ENCODE data around the gene FXYD7.

Gene FXYD7

GRCh38 chr19:35140962-35141836, 1.9 kb upstream of the FXYD7 start (continued):
- TF ChIP-seq PRDM10 (tag by site-specific recombination; IDR thresholded peaks at IDR 0.05): peak; percentile 22; the same call in 1 of the 2 replicates
- no peak for TF ChIP-seq REST (tag by site-specific recombination; IDR thresholded peaks at IDR 0.05)
- TF ChIP-seq ZNF645 (tag by site-specific recombination; IDR thresholded peaks at IDR 0.05): peak; percentile 89
- TF ChIP-seq ZNF76 (tag by site-specific recombination; IDR thresholded peaks at IDR 0.05; ENCODE audit: borderline replicate concordance, low read depth): 0 out of 2 replicates have a peak, but pooled peaks have one; percentile 31
- 0 out of 2 replicates have a peak, but pooled peaks have one; percentile 8 for TF ChIP-seq IKZF3 (tag by site-specific recombination; IDR thresholded peaks at IDR 0.05)
- no peak for TF ChIP-seq BCL11A (tag by site-specific recombination; IDR thresholded peaks at IDR 0.05; ENCODE audit: low read depth)

DNA sequence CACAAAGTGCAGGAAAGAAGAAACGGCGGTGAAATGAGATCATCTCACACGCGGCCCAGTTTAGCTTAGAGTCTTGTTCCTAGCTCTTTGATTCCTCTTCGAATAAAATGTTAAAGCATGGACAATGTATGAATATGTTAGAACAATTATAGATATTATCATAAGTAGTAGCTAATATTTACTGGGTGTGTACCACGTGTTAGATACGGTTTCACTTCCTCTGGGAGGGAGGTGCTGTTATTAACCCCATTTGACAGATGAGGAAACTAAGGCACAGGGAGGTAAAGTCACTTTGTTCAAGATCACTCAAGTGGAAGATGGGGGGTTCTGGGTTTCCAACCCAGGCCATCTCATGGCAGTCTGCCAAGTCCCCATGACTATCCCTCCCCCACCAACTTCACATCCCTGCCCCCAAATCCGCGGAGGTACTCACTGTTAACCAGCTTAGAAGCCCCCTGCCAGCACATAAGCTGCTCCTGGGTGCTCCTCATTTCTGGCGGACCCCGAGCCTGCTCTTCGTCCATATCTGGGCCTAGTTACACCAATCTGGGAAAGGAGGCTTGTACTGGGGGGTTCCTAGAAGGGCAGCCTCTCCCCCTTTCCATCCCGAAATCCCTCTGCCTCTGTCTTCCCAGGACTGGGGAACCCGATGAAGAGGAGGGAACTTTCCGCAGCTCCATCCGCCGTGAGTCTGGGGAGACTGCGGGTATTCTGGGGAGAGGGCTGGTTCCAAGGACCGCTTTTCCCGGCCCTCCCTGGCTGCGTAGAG, 1.0 kb upstream of the FXYD7 start:
- Histone ChIP-seq H3K4me1 (ENCODE audit: control insufficient read depth, insufficient read depth, low read length) (peaks cover 31% of the 10 kb centered on the region), H3K27ac (ENCODE audit: extremely low read depth, low read depth, low read length) (no peak overlapping the region), H3K9me3 (ENCODE audit: control insufficient read depth, insufficient read depth, low read depth, low read length) (no peaks in the 10 kb centered on the region), H3K36me3 (ENCODE audit: control insufficient read depth in 2 of 2, insufficient read depth in 1 of 2, low read length in 2 of 2) (no peaks in the 10 kb centered on the region; a peak in 1 of 3 replicates), H3K4me3 (ENCODE audit: low read depth, low read length) (no peak overlapping the region)
- CTCF ChIA-PET: interaction anchor here (0.5 to 4.7 kb wide), 72 partner anchors 8 to 1376 kb away, joined by 3 to 82 read pairs (median 5); partner anchors contain the start of genes FAM187B, FXYD3, FXYD5 and ZNF792
- 0 out of 2 replicates have a peak, but pooled peaks have one; percentile 12 for TF ChIP-seq ZNF639 (tag by site-specific recombination; IDR thresholded peaks at IDR 0.05)
- 0 out of 2 replicates have a peak, but pooled peaks have one; percentile 21 for TF ChIP-seq ZNF239 (tag by site-specific recombination; IDR thresholded peaks at IDR 0.05)
- no peak for TF ChIP-seq PRDM1 (tag by site-specific recombination; IDR thresholded peaks at IDR 0.05)
- TF ChIP-seq ZNF366 (tag by site-specific recombination; conservative IDR thresholded peaks at IDR 0.05): 0 out of 2 replicates have a peak, but pooled peaks have one; percentile 39
- TF ChIP-seq IKZF3 (tag by site-specific recombination; IDR thresholded peaks at IDR 0.05): peak; percentile 86
- TF ChIP-seq, protein P1, sequence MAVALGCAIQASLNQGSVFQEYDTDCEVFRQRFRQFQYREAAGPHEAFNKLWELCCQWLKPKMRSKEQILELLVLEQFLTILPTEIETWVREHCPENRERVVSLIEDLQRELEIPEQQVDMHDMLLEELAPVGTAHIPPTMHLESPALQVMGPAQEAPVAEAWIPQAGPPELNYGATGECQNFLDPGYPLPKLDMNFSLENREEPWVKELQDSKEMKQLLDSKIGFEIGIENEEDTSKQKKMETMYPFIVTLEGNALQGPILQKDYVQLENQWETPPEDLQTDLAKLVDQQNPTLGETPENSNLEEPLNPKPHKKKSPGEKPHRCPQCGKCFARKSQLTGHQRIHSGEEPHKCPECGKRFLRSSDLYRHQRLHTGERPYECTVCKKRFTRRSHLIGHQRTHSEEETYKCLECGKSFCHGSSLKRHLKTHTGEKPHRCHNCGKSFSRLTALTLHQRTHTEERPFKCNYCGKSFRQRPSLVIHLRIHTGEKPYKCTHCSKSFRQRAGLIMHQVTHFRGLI (tag by site-specific recombination; IDR thresholded peaks at IDR 0.05): no peak
- POLR2A ChIA-PET: interaction anchor here (0.7 to 1.9 kb wide), 20 partner anchors 10 to 1431 kb away, joined by 3 to 26 read pairs (median 4); partner anchors contain the start of genes FAM187B, FXYD5 and ZNF529
